Neural progenitor cell (in vitro differentiated cells): ENCODE measurements around the gene PGLYRP4. TPM values are rescaled to one million over a fixed set of nuclear protein-coding genes. Genes with fewer than 3 reads are reported as not detected.

ENCODE experiments used
- DNase-seq: peaks from one replicate; pipeline ENCODE4 v3.0.0-alpha.2; 2016; ENCODE audit warnings: low spot score
- H2AFZ ChIP-seq: fragments of 200-600 bp; sonication (generic); replicated peaks from 2 replicates; pipeline ENCODE4 v1.6.1; 2016; ENCODE audit warnings: antibody characterized with exemption
- H3F3A ChIP-seq: fragments of 200-600 bp; sonication (generic); 2 replicates; pipeline ENCODE4 v1.6.1; 2016; ENCODE audit warnings: antibody characterized with exemption, low read depth
- H3K27ac ChIP-seq: fragments of 200-600 bp; sonication (generic); 2 replicates; pipeline ENCODE4 v1.5.1; 2016; ENCODE audit warnings: mild to moderate bottlenecking
- H3K27me3 ChIP-seq: fragments of 200-600 bp; sonication (generic); 2 replicates; pipeline ENCODE4 v1.6.1; 2016; ENCODE audit warnings: mild to moderate bottlenecking, moderate library complexity
- H3K36me3 ChIP-seq: fragments of 200-600 bp; sonication (generic); 2 replicates; pipeline ENCODE4 v1.5.1; 2016
- H3K4me1 ChIP-seq: fragments of 200-600 bp; sonication (generic); 2 replicates; pipeline ENCODE4 v1.6.1; 2016; ENCODE audit warnings: mixed run types
- H3K4me2 ChIP-seq: fragments of 200-600 bp; sonication (generic); 2 replicates; pipeline ENCODE4 v1.6.1; 2016
- H3K4me3 ChIP-seq: fragments of 200-600 bp; sonication (generic); 2 replicates; pipeline ENCODE4 v1.5.1; 2016
- H3K79me2 ChIP-seq: fragments of 200-600 bp; sonication (generic); 2 replicates; pipeline ENCODE4 v1.6.1; 2016; ENCODE audit warnings: low read depth
- H3K9ac ChIP-seq: fragments of 200-600 bp; sonication (generic); 2 replicates; pipeline ENCODE4 v1.6.1; 2016
- H3K9me3 ChIP-seq: fragments of 200-600 bp; sonication (generic); 2 replicates; pipeline ENCODE4 v1.5.1; 2016; ENCODE audit warnings: low read depth
- H4K20me1 ChIP-seq: fragments of 200-600 bp; sonication (generic); 2 replicates; pipeline ENCODE4 v1.6.1; 2016; ENCODE audit warnings: low read depth
- H3K27ac Mint-ChIP-seq: 3 replicates; pipeline ENCODE4 v1.8.0; 2021; ENCODE audit warnings: mixed read lengths
- H3K27me3 Mint-ChIP-seq: 2 replicates; pipeline ENCODE4 v1.8.0; 2022; ENCODE audit warnings: low read depth, mild to moderate bottlenecking, inconsistent platforms, moderate library complexity, mixed read lengths; ENCODE audit not compliant: insufficient read depth
- H3K36me3 Mint-ChIP-seq: 3 replicates; pipeline ENCODE4 v1.8.0; 2021; ENCODE audit warnings: mixed read lengths
- H3K4me1 Mint-ChIP-seq: 3 replicates; pipeline ENCODE4 v1.8.0; 2021; ENCODE audit warnings: mixed read lengths
- H3K4me3 Mint-ChIP-seq: 3 replicates; pipeline ENCODE4 v1.8.0; 2021; ENCODE audit warnings: mild to moderate bottlenecking, moderate library complexity, mixed read lengths
- H3K9me3 Mint-ChIP-seq: 3 replicates; pipeline ENCODE4 v1.8.0; 2020; ENCODE audit warnings: mixed read lengths
- EZH2 ChIP-seq: fragments of 200-600 bp; sonication (generic); IDR thresholded peaks from 2 replicates; pipeline ENCODE4 v1.6.1; 2017; ENCODE audit warnings: antibody characterized with exemption, mild to moderate bottlenecking, moderate library complexity
- EZH2phosphoT487 ChIP-seq: fragments of 200-600 bp; sonication (generic); IDR thresholded peaks from 2 replicates; pipeline ENCODE4 v1.6.1; 2017; ENCODE audit warnings: antibody characterized with exemption
- total RNA-seq: library from RNA; depleted of rRNA; stranded (reverse); fragments of >200 nt; gene quantifications from 2 replicates; pipeline ENCODE4 v1.2.3, GENCODE V29; 2015; ENCODE audit warnings: low replicate concordance
- TF ChIP-seq, protein P1 (sequence below): fragments of 200-600 bp; sonication (generic); IDR thresholded peaks from 2 replicates; pipeline ENCODE4 v1.5.1; 2017; ENCODE audit warnings: antibody characterized with exemption, mild to moderate bottlenecking

The PGLYRP4 gene
- total RNA-seq, 1 donor from 2014 or later, result not detected

DNA sequence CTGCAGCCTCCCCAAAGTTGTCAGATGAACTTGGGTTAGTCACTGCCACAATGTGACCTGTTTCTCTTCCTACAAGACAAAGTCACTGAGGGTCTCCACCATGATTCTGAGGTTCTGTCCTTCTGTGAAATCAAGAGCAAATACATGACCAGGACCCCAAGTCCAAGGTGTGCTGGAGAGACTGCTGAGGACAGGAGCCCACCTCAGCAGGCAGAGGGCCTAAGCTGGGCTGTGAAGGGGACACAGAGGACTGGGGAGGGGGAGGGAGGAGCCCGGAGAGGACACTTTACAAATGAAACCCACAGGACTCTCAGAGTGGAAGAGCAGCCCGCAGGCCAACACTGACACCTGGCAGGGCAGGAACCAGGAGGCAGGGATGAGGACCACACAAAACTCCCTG, 39.2 kb downstream of the PGLYRP4 start:
- Histone ChIP-seq H3K36me3 (no peaks in the 10 kb centered on the region), H3K27ac (no peak overlapping the region), H3K9ac (no peak overlapping the region), H2AFZ (no peak overlapping the region), H3K27me3 (no peaks in the 10 kb centered on the region), H3K9me3 (peaks cover 5% of the 10 kb centered on the region), H4K20me1 (no peaks in the 10 kb centered on the region), H3K4me2 (no peak overlapping the region), H3K4me3 (no peak overlapping the region), H3K4me1 (no peaks in the 10 kb centered on the region), H3F3A (no peaks in the 10 kb centered on the region), H3K79me2 (no peaks in the 10 kb centered on the region)
- Mint-ChIP-seq H3K36me3 (no peaks in the 10 kb centered on the region), H3K4me3 (no peak overlapping the region), H3K27me3 (no peaks in the 10 kb centered on the region), H3K27ac (no peak overlapping the region), H3K4me1 (no peaks in the 10 kb centered on the region), H3K9me3 (no peaks in the 10 kb centered on the region)
- no peak for DNase-seq
- TF ChIP-seq EZH2phosphoT487, result no peak
- TF ChIP-seq, protein P1, sequence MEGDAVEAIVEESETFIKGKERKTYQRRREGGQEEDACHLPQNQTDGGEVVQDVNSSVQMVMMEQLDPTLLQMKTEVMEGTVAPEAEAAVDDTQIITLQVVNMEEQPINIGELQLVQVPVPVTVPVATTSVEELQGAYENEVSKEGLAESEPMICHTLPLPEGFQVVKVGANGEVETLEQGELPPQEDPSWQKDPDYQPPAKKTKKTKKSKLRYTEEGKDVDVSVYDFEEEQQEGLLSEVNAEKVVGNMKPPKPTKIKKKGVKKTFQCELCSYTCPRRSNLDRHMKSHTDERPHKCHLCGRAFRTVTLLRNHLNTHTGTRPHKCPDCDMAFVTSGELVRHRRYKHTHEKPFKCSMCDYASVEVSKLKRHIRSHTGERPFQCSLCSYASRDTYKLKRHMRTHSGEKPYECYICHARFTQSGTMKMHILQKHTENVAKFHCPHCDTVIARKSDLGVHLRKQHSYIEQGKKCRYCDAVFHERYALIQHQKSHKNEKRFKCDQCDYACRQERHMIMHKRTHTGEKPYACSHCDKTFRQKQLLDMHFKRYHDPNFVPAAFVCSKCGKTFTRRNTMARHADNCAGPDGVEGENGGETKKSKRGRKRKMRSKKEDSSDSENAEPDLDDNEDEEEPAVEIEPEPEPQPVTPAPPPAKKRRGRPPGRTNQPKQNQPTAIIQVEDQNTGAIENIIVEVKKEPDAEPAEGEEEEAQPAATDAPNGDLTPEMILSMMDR, result no peak
- TF ChIP-seq EZH2, result no peak

DNA sequence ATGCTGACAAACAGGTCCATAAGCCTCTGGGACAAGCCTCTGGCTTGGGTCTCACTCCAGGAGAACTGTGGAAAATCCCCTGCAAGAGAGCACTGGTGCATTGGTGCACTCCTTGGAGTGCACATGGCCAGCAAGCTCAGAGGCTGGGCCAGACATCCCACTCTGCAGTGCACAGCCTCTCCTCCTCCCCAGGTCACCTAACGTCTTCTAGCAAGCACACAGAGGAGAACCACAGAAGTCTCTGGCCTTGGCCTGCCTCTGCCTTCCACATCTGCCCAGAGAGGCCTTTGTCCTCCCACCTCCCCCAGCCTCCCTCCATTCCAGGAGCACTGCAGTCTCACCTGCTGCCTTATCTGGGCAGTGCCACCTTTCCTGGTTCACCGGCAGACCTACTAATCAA, 40.1 kb downstream of the PGLYRP4 start:
- DNase-seq, result no peak
- Mint-ChIP-seq H3K36me3 (no peaks in the 10 kb centered on the region), H3K4me3 (no peak overlapping the region), H3K9me3 (no peaks in the 10 kb centered on the region), H3K27ac (no peak overlapping the region), H3K4me1 (no peaks in the 10 kb centered on the region), H3K27me3 (no peaks in the 10 kb centered on the region)
- TF ChIP-seq, protein P1, result no peak
- TF ChIP-seq EZH2 (no peak), EZH2phosphoT487 (no peak)
- Histone ChIP-seq H4K20me1 (no peaks in the 10 kb centered on the region), H3K9me3 (peaks cover under 1% of the 10 kb centered on the region), H3K4me1 (no peaks in the 10 kb centered on the region), H3K27ac (no peak overlapping the region), H3K9ac (no peak overlapping the region), H3F3A (no peaks in the 10 kb centered on the region), H3K36me3 (no peaks in the 10 kb centered on the region), H3K4me2 (no peak overlapping the region), H3K27me3 (no peaks in the 10 kb centered on the region), H3K4me3 (no peak overlapping the region), H3K79me2 (no peaks in the 10 kb centered on the region), H2AFZ (no peak overlapping the region)

DNA sequence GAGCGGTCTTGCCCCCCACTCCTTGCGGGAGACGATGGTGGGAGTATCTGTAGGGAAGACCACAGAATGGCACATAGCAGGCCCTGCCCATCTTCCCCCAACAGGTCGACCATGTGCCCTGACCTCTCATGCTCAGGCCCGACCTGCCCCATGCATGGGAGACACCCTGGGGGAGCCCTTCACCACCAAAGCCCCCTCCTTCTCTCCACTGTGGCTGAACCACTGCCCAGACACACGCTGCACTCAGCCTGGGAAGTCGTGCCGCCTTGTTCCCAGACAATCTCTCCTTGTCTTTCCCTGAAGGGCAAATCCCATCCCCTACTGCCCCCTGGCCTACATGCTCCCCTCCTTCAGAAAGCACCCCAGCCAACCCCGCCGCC, 41.4 kb downstream of the PGLYRP4 start:
- H4K20me1 ChIP-seq, result no peaks in the 10 kb centered on the region
- no peaks in the 10 kb centered on the region for H3F3A ChIP-seq
- H3K9ac ChIP-seq, result no peak overlapping the region
- Mint-ChIP-seq H3K4me3 (no peak overlapping the region), H3K27ac (no peak overlapping the region), H3K9me3 (no peaks in the 10 kb centered on the region), H3K27me3 (no peaks in the 10 kb centered on the region), H3K36me3 (no peaks in the 10 kb centered on the region), H3K4me1 (no peaks in the 10 kb centered on the region)
- no peak overlapping the region for H3K4me2 ChIP-seq
- no peak overlapping the region for H3K27ac ChIP-seq
- H3K79me2 ChIP-seq, result no peaks in the 10 kb centered on the region
- no peak overlapping the region for H2AFZ ChIP-seq
- no peaks in the 10 kb centered on the region for H3K4me1 ChIP-seq
- H3K4me3 ChIP-seq, result no peak overlapping the region
- TF ChIP-seq EZH2 (no peak), EZH2phosphoT487 (no peak)
- TF ChIP-seq, protein P1, result no peak
- no peak for DNase-seq
- no peaks in the 10 kb centered on the region for H3K36me3 ChIP-seq
- no peaks in the 10 kb centered on the region for H3K9me3 ChIP-seq
- no peaks in the 10 kb centered on the region for H3K27me3 ChIP-seq
